GM18520 (cell line): ENCODE measurements around the gene SPATA16.

Experiments
- ATAC-seq: cut with Tn5 transposase; IDR thresholded peaks from one replicate; pipeline ENCODE4 v1.9.1; 2021; ENCODE audit not compliant: unreplicated experiment

Gene SPATA16

GRCh38 chr3:172846103-172846561 is 294.9 kb downstream of the SPATA16 start:
- peak; percentile 59 for ATAC-seq

GRCh38 chr3:172844428-172844827 is 296.6 kb downstream of the SPATA16 start:
- ATAC-seq = no peak

- ATAC-seq = no peak
Measured at GRCh38 chr3:172840913-172841312, 300.1 kb downstream of the SPATA16 start.

- ATAC-seq = no peak
Measured at GRCh38 chr3:172840463-172840862, 300.6 kb downstream of the SPATA16 start.

- no peak for ATAC-seq
Measured at GRCh38 chr3:172839679-172840078, 301.4 kb downstream of the SPATA16 start.
